ENCODE data around the gene ZNF385B.

Gene ZNF385B

GRCh38 chr2:179593323-179593722 is 268.1 kb downstream of the ZNF385B start:
- in situ Hi-C loops (cut with MboI; ENCODE audit: low pct_unique_long_range_greater_than_20kb, low sequenced_read_pairs, unreplicated experiment) = no loop called here
- DNase-seq (ENCODE audit: low spot score) = no peak
- no peak for TF ChIP-seq CTCF (IDR thresholded peaks at IDR 0.05; ENCODE audit: extremely low read depth, insufficient read depth, missing control alignments)

- DNase-seq (ENCODE audit: low spot score) = no peak
- no peak for TF ChIP-seq CTCF (IDR thresholded peaks at IDR 0.05; ENCODE audit: extremely low read depth, insufficient read depth, missing control alignments)
- in situ Hi-C loops (cut with MboI; ENCODE audit: low pct_unique_long_range_greater_than_20kb, low sequenced_read_pairs, unreplicated experiment) = no loop called here
Measured at GRCh38 chr2:179592167-179592936, 269.1 kb downstream of the ZNF385B start.

GRCh38 chr2:179591690-179592089 is 269.7 kb downstream of the ZNF385B start:
- in situ Hi-C loops (cut with MboI; ENCODE audit: low pct_unique_long_range_greater_than_20kb, low sequenced_read_pairs, unreplicated experiment) = no loop called here
- TF ChIP-seq CTCF (IDR thresholded peaks at IDR 0.05; ENCODE audit: extremely low read depth, insufficient read depth, missing control alignments) = no peak
- DNase-seq (ENCODE audit: low spot score) = no peak

- no peak for DNase-seq (ENCODE audit: low spot score)
- in situ Hi-C loops (cut with MboI; ENCODE audit: low pct_unique_long_range_greater_than_20kb, low sequenced_read_pairs, unreplicated experiment) = no loop called here
- TF ChIP-seq CTCF (IDR thresholded peaks at IDR 0.05; ENCODE audit: extremely low read depth, insufficient read depth, missing control alignments) = no peak
Measured at GRCh38 chr2:179588486-179589145, 272.8 kb downstream of the ZNF385B start.

GRCh38 chr2:179584760-179585159 is 276.7 kb downstream of the ZNF385B start:
- DNase-seq (ENCODE audit: low spot score) = no peak
- in situ Hi-C loops (cut with MboI; ENCODE audit: low pct_unique_long_range_greater_than_20kb, low sequenced_read_pairs, unreplicated experiment) = no loop called here
- no peak for TF ChIP-seq CTCF (IDR thresholded peaks at IDR 0.05; ENCODE audit: extremely low read depth, insufficient read depth, missing control alignments)

- in situ Hi-C loops (cut with MboI; ENCODE audit: low pct_unique_long_range_greater_than_20kb, low sequenced_read_pairs, unreplicated experiment) = no loop called here
- TF ChIP-seq CTCF (IDR thresholded peaks at IDR 0.05; ENCODE audit: extremely low read depth, insufficient read depth, missing control alignments) = no peak
- DNase-seq (ENCODE audit: low spot score) = no peak
Measured at GRCh38 chr2:179581605-179582004, 279.8 kb downstream of the ZNF385B start.
